OCI-LY3 (cell line): ENCODE data around the gene MSI2.

Source experiments
- EZH2phosphoT487 ChIP-seq: fragments of 200-600 bp; shearing (Covaris generic); IDR thresholded peaks from 2 replicates; pipeline ENCODE4 v1.6.1; 2018; ENCODE audit warnings: antibody characterized with exemption, mixed run types, low read depth
- TF ChIP-seq, protein P1 (sequence below): fragments of 200-600, 300-600 bp; sonication (generic); IDR thresholded peaks from 2 replicates; pipeline ENCODE4 v1.5.1; 2014; ENCODE audit warnings: antibody characterized with exemption, low read length, low read depth

DNA sequence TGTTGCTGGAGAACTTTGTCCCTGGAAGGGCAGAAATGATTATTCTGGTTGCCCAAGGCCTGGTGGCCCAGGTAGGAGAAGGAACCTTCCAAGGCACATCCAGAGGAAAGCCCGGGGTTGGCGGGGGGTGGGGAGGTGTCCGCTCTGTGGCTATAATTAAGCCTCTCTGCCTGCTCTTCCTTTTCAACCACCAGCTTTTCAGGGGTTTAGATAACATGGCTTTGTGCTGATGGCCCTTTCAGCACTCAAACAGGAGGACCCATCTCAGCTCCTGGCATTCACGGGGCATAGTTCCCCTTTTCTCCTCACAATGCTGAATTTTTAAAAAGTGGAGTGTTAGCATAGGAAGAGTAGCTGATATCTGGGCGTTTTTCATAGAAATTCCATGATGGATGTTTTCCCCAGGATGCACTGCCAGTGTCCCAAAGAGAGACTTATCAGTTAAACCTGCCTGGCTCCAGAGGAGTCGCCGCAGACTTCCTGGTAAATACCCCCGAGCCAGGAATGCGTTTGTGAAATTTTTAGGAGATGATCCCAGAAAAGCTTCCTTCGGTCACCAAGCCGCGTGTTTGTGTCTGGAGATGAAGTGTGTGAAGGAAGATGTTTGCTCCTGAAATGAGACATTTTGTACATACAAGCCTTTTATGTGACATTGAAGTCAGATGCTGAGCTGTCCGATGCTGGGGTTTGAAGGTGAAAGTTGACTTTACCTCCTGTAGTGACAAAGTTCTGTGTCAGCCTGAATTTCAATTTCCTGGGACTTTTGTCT, 188.5 kb downstream of the MSI2 start:
- TF ChIP-seq, protein P1, sequence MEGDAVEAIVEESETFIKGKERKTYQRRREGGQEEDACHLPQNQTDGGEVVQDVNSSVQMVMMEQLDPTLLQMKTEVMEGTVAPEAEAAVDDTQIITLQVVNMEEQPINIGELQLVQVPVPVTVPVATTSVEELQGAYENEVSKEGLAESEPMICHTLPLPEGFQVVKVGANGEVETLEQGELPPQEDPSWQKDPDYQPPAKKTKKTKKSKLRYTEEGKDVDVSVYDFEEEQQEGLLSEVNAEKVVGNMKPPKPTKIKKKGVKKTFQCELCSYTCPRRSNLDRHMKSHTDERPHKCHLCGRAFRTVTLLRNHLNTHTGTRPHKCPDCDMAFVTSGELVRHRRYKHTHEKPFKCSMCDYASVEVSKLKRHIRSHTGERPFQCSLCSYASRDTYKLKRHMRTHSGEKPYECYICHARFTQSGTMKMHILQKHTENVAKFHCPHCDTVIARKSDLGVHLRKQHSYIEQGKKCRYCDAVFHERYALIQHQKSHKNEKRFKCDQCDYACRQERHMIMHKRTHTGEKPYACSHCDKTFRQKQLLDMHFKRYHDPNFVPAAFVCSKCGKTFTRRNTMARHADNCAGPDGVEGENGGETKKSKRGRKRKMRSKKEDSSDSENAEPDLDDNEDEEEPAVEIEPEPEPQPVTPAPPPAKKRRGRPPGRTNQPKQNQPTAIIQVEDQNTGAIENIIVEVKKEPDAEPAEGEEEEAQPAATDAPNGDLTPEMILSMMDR = no peak
- no peak for TF ChIP-seq EZH2phosphoT487
